Activated CD4-positive, alpha-beta T cell treated with anti-CD3 and anti-CD28 coated beads, Interleukin-10, Interleukin-2, amounts not matched to agents 100 ng/mL and 50 ng/mL, durations not matched to agents 16 hours and 8 hours (primary cell): ENCODE measurements around the gene SELENOM.
"Not testable (repeated sequence)": the region's sequence is repeated elsewhere in the genome, so short reads cannot be mapped to it uniquely, and the experiment has no call there.

Experiments used
- DNase-seq: peaks from one replicate; pipeline ENCODE4 v3.0.0-alpha.2; 2020

The SELENOM gene

DNA sequence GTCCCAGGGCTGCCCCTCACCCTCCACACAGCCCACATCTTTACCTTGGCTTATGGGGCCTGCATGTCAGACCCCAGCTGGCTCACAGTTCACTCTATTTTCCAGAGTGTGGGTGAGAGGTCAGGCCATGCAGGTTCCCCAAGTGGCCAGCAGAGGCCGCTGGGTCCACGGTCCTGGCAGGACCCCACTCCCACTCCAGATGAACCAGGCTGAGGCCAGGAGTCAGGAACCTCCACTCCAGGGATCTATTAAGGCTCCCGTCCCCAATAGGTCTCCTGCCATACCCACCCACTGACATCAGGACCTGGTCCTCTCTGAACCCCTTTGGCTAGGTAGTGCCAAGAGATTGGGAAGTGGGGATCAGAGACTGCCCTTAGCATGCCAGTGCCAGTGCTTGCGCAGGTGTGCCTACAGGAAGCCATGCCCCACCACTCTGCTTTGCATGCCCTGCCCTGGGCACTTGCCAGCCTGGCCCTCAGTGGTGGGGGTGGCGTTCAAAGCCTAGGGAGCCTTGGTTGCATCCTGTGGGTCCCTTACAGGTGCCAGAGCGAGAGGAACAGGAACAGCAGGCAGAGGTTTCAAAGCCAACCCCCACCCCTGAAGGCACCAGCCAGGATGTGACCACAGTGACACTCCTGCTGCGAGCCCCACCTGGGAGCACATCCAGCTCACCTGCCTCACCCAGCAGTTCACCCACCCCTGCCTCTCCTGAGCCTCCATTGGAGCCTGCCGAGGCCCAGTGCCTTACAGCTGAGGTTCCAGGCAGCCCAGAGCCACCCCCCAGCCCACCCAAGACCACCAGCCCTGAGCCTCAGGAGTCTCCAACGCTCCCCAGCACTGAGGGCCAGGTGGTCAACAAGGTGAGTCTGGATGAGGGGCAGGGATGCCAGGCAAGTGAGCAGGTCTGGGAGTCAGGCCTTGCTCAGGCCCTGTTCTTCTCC, 17.9 kb downstream of the SELENOM start:
- peak; percentile 42 for DNase-seq

DNA sequence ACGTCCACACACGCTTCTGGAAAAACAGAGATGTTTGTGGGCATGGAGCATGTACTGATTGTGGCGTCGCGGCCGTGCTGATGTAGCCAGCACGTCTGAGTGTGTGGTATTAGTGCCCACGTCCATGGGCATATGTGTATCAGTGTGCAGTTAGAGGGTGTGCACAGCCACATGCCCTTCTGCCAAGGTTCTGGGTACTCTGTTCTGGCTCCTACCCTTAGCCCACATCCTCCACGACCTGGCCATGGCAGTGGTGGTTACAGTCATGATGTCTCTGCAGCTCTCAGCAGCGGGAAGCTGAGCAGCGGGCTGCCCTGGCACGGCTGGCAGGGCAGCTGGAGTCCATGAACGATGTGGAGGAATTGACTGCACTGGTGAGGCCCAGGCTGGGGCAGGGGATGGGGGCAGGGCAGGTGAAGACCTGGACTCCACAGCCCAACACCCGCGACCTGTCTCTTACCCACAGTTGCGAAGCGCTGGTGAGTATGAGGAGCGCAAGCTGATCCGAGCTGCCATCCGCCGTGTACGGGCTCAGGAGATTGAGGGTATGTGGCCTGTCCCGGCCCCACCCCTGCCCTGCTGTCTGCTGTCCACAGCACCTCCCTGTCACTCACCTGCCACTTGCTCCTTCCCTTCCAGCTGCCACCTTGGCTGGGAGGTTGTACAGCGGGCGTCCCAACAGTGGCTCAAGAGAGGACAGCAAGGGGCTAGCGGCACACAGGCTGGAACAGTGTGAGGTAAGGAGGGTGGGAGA, 19.0 kb downstream of the SELENOM start:
- DNase-seq, result no peak

DNA sequence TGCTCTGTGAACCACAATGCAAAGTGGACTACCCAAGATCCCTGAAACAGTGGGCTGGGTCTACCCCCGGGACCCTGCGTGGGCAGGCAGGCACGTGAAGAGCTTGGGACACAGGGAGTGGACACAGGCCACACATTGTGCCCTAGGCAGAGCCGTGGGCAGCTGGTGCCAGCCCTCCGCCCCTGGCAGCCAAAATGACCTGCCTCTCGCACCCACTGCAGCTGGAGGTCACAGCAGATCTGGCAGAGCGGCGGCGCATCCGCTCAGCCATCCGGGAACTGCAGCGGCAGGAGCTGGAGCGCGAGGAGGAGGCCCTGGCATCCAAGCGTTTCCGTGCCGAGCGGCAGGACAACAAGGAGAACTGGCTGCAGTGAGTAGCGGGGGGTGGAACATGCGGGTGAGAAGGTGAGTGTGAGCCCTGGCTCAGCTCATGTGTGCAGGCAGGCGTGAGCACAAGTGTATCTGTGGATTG, 19.6 kb downstream of the SELENOM start:
- DNase-seq, result no peak

DNA sequence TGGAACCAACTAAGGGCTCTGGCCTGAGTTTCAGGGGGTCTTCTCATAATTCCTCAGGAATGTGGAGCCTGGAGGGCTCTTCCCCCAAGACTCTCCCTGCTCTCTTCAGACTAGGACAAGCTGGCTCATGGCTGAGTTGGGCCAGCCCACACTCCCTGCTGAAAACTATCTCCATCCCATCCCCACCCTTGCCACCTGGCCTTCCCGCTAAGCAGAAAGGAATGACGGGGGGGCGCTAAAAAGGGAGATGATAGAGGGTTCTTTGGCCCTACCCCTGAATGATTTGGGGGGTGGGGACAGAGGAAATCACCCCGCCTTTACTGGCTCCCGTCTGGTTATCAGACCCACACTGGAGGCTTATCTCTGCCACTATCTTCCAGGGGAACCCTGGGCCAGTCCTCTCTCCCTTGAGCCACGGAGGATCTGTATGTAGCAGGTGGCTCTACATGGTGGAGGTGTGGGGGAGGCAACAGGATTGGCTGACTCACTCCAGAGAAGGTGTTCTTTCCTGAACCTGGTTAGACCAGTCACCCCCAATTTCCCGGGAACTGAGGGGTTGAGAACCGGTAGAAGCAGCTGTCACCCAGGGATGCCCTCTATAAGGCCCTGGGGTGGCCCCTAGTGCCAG, 20.6 kb downstream of the SELENOM start:
- no peak for DNase-seq

- no peak for DNase-seq
Measured at GRCh38 chr22:31085928-31086327, 21.4 kb downstream of the SELENOM start.

GRCh38 chr22:31085493-31085824, 21.9 kb downstream of the SELENOM start:
- DNase-seq, result no peak

GRCh38 chr22:31084811-31085492, 22.4 kb downstream of the SELENOM start:
- peak; percentile 92 for DNase-seq

DNA sequence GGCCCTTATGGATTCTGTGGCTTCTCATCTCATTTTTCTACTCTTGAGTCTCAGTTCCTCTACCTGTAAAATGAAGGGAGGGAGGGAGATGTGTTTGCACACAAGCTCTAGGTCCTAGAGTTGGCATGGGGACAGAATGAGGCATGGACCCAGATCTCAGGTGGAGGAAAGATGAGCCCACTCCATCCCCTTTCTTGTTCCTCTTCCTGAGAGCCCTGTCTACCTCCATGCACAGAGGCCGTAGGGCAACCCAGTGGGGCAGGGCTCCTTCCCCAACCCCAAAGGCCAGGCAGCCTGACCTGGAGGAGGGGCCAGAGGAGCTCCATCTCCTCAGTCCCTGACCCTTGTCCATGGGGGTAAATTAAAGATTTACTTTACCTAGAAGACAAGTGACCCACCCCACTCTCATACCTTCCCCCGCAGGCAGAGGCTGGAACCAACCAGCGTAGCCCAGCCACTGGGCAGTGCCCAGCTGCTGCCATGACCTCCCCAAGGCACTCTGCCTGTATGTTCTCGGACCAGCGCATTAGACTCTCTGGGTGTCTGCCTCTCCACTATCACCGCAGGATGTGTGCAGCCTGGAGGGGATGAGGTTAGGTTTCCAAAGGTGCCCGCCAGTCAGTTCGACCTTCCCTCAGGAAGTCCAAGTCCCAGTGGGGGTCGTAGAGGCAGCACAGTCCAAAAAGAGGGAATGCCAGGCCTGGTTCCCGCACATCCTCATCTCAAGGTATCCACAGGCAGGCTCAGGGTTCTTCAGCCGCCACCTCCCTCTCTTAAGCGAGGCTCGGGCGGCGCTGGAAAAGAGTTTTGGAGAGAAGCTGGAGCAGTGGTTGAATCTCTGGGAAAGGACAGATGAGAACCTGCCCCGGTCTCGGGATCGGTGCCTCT, 23.2 kb downstream of the SELENOM start:
- DNase-seq, result peak; percentile 31

GRCh38 chr22:31083377-31083768, 24.0 kb downstream of the SELENOM start:
- DNase-seq, result no peak

GRCh38 chr22:31082606-31083376, 24.6 kb downstream of the SELENOM start:
- peak; percentile 60 for DNase-seq

DNA sequence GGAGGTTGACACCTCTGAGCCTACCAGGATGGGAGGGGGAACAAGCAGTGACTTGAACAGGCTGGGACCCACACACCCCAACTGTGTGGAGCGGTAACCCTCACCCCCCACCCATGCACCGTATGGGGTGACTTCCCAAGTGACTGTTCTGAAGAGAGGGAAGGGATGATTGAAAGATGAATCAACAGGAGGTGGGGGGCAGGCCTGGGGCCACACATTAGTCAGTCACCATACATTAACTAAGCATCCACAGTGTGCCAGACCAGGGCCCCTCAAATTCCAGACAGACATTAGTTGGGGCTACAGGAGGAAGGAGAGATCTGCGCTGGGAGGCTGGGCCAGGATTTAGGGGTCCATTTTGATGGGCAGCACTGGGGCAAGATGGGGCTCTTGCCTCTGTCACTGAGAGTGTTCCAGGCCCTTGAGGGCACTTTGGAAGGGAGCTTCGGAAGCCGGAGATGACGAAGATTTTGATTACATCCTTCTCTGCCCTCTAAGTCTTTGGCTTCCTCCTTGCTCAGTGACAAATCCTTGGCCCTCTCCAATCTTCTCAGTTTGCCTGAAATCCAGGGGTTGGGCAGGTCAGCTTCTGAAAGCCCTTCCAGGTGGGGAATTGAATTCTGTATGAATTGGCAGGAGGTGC, 25.3 kb downstream of the SELENOM start:
- DNase-seq, result no peak

DNA sequence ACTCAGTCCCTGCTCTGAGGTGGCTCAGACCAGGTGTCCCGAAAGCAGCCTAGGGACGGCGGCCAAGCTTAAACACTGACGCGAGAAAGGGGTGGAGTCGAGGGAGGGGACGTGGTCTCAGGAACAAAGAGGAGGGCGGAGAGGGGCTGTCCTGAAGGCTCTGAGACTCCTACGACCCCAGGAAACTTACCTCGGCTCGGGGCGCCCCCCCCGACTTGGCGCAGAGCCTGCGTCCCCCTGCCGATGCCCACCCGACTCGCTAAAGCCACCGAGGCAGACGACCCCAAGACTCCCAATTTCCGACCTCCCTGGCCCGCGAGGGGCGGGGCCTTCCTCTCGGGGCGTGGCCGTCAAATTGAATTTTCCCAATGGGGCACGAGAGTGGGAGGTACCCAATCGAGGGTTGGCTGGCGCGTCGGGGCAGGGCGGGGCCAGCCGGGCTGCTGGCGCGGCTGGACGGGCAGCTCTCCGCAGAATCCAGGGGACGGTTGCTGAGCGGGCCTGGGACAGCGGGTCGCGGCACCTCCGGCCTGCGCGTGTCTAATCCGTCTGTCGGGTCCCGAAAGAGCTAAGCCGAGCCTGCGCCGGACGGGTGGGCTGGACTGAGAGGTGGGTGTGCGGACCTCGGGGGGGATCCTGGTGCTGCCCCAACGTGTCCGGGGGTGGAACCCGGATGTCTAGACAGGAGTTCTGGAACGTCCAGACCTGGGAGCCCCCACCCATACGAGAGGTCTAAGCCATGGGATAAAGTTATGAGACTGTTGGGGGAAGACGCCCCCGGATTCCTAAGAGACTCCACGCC, 26.3 kb downstream of the SELENOM start, which contains the start of gene SMTN:
SMTN (plus strand) TSS at position 471 of the 802 bp plus-strand sequence. CDS start 1,941 bp downstream, outside the sequence.
- DNase-seq, result peak; percentile 89

GRCh38 chr22:31080164-31080847, 27.1 kb downstream of the SELENOM start:
- DNase-seq, result no peak

DNA sequence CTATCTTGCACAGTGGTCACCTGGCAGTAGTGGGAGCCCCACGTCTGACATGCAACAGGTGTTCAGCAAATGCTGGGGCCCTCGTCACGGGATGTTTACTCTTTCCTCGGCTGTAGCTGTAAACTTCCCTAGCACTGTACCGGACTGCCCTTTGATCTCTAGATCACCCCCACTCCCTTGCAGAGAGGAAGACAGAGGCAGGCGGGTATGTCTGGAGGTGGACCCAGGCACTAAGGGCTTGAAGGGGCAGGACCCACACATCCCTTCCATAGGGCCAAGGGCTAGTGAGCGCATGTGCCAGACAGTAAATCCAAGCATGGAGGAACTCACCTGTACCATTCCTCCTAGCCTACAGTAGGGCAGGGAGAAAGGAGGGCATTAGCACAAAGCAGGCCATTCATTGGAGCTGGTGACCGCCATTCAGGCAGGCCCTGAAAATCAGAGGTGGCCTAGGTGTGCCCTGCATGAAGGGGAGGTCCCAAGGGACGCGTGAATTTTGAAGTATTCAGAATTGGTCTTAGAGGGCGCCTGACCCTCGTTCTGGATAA, 28.2 kb downstream of the SELENOM start:
- DNase-seq, result no peak

GRCh38 chr22:31078389-31078788, 29.0 kb downstream of the SELENOM start:
- not testable (repeated sequence) for DNase-seq

- DNase-seq, result no peak
Measured at GRCh38 chr22:31077681-31078080, 29.7 kb downstream of the SELENOM start.

GRCh38 chr22:31075961-31076360, 31.4 kb downstream of the SELENOM start:
- no peak for DNase-seq

DNA sequence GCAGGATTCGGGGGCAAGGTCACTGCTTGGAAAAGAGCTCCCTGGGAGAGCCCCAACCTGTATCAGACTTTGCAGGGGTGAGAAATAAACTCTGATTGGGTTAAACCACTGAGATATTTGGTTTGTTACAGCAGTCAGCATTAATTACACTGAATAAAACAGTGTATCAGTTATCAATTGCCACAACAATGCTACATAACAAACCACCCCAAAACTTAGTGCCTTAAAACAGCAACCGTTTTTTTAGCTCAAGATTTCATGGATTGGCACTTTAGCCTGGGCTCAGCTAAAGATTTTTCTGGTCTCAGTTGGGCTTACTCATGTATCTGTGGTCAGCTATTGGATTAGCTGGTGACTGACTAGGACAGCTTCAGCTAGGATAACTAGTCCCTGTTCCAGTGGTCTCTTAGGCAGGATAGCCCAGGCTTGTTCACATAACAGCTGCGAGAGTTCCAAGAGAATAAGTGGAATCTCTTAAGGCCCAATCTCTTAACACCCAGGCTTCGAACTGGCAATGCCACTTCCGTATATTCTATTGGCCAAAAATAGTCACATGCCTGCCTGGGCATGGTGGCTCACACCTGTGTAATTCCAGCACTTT, 33.7 kb downstream of the SELENOM start:
- DNase-seq, result not testable (repeated sequence)
